Keratinocyte (primary cell): ENCODE data around the gene METTL25B. TPM values are rescaled to one million over a fixed set of nuclear protein-coding genes. Genes with fewer than 3 reads are reported as not detected.

Experiments
- DNase-seq: peaks from one replicate; pipeline ENCODE4 v3.0.0-alpha.2; 2011; ENCODE audit warnings: low read depth, missing footprints, low spot score
- FAIRE-seq: peaks from 2 replicates; lab custom pipeline; 2011; peaks lifted over from hg19 to GRCh38; lab: Jason Lieb, UNC
- H2AFZ ChIP-seq: 2 replicates; pipeline ENCODE4 v1.6.0; 2012; ENCODE audit warnings: low read length, control low read depth, inconsistent platforms; ENCODE audit not compliant: control insufficient read depth
- H3K27ac ChIP-seq: 2 replicates; pipeline ENCODE4 v1.5.1; 2011; ENCODE audit warnings: low read length; ENCODE audit not compliant: control insufficient read depth, insufficient read depth
- H3K27me3 ChIP-seq: 3 replicates; pipeline ENCODE4 v1.6.0; 2011; ENCODE audit warnings: low read length; ENCODE audit not compliant: control insufficient read depth, insufficient read depth; ENCODE audit errors: extremely low read depth
- H3K36me3 ChIP-seq, 2 experiments: 2 replicates in 1 of 2; 3 replicates in 1 of 2; pipeline ENCODE4 v1.5.1; 2011; ENCODE audit warnings: low read length in 2 of 2, mild to moderate bottlenecking in 1 of 2; ENCODE audit not compliant: control insufficient read depth in 2 of 2, insufficient read depth in 2 of 2; ENCODE audit errors: extremely low read depth in 1 of 2
- H3K4me1 ChIP-seq: 3 replicates; pipeline ENCODE4 v1.5.1; 2011; ENCODE audit warnings: low read length; ENCODE audit not compliant: control insufficient read depth, insufficient read depth; ENCODE audit errors: extremely low read depth
- H3K4me2 ChIP-seq: 3 replicates; pipeline ENCODE4 v1.6.0; 2011; ENCODE audit warnings: low read depth, low read length; ENCODE audit not compliant: control insufficient read depth, insufficient read depth; ENCODE audit errors: extremely low read depth
- H3K4me3 ChIP-seq, 3 experiments: fragments of 200-600 bp in 1 of 3; sonication (generic) in 1 of 3; 2 replicates in 2 of 3; 3 replicates in 1 of 3; pipeline ENCODE4 v1.5.1; 2011 to 2016; ENCODE audit warnings: low read length in 3 of 3, mild to moderate bottlenecking in 3 of 3, control low read depth in 2 of 3, inconsistent platforms in 1 of 3, low read depth in 1 of 3, mixed read lengths in 1 of 3, mixed run types in 1 of 3, moderate library complexity in 1 of 3; ENCODE audit not compliant: control insufficient read depth in 2 of 3, insufficient read depth in 2 of 3; ENCODE audit errors: extremely low read depth in 1 of 3
- H3K79me2 ChIP-seq: 2 replicates; pipeline ENCODE4 v1.6.0; 2012; ENCODE audit warnings: low read length; ENCODE audit not compliant: control insufficient read depth, insufficient read depth
- H3K9ac ChIP-seq: 3 replicates; pipeline ENCODE4 v1.6.0; 2011; ENCODE audit warnings: low read length; ENCODE audit not compliant: control insufficient read depth, insufficient read depth; ENCODE audit errors: extremely low read depth
- H3K9me1 ChIP-seq: 3 replicates; pipeline ENCODE4 v1.6.0; 2011; ENCODE audit warnings: low read length; ENCODE audit not compliant: control insufficient read depth, insufficient read depth; ENCODE audit errors: extremely low read depth
- H3K9me3 ChIP-seq: 2 replicates; pipeline ENCODE4 v1.5.1; 2012; ENCODE audit warnings: low read depth, low read length; ENCODE audit not compliant: control insufficient read depth
- H4K20me1 ChIP-seq: 3 replicates; pipeline ENCODE4 v1.6.0; 2011; ENCODE audit warnings: low read length; ENCODE audit not compliant: control insufficient read depth, insufficient read depth; ENCODE audit errors: extremely low read depth
- EZH2 ChIP-seq: IDR thresholded peaks from one replicate; pipeline ENCODE4 v1.6.1; 2012; ENCODE audit warnings: inconsistent platforms, mild to moderate bottlenecking, low read length, moderate library complexity
- dilution Hi-C: fragments of 300-500 bp; cut with MboI; formaldehyde crosslinking; loops from one replicate; pipeline ENCODE4 v1.7.0; 2020; ENCODE audit warnings: low sequenced_read_pairs; ENCODE audit not compliant: extremely low pct_ligation_motif_present
- polyA plus RNA-seq, 5 experiments: library from polyadenylated mRNA; depleted of rRNA in 3 of 5; stranded (reverse) in 3 of 5; stranded (forward) in 1 of 5; unstranded in 1 of 5; fragments of >200 nt; gene quantifications; 1 replicate in 1 of 5; 2 replicates in 3 of 5; 3 replicates in 1 of 5; pipeline versions ENCODE4 v1.2.1 to v1.2.3, GENCODE V29; 2011 to 2012; ENCODE audit warnings: missing spikeins in 2 of 5, low read depth in 1 of 5, low replicate concordance in 1 of 5
- TF ChIP-seq, protein P1 (sequence below), 3 experiments: IDR thresholded peaks in 1 of 3; conservative IDR thresholded peaks in 1 of 3; optimal IDR thresholded peaks in 1 of 3; 2 replicates in 2 of 3; 3 replicates in 1 of 3; pipeline versions ENCODE3 to v1.5.1; 2011; ENCODE audit warnings: low read length in 3 of 3, mild to moderate bottlenecking in 3 of 3, moderate library complexity in 2 of 3, control low read depth in 1 of 3, inconsistent platforms in 1 of 3; ENCODE audit not compliant: insufficient read depth in 2 of 3; ENCODE audit errors: extremely low read depth in 1 of 3

METTL25B gene
- polyA plus RNA-seq, 1 donor (not counting 4 experiments of a cell fraction or from before 2014, with no cell fraction given), result 6.0 TPM

DNA sequence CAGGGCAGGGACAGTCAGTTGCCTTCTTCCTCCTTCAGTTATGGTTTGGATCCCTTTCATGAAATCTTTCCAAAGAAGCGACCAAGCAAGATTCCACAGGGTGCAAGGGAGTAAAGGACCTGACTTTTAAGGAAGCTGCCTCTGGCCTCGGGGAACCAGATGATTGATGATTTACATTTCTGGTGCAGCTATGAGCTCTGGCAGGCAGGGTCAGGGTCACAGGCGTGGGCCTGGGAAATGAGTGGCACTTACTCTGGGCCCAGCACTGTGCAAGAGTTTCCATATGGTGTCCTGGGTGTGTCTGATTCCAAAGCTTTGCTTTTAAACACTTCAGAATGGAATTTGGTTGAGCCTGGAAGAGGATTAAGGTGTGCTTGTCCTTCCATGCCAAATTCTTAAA, 15.6 kb upstream of the METTL25B start:
- Histone ChIP-seq H3K27me3 (peaks cover under 1% of the 10 kb centered on the region), H2AFZ (no peak overlapping the region), H4K20me1 (no peaks in the 10 kb centered on the region), H3K4me1 (peaks cover 20% of the 10 kb centered on the region), H3K9me1 (no peaks in the 10 kb centered on the region), H3K4me2 (no peak overlapping the region), H3K36me3 (no peaks in the 10 kb centered on the region), H3K4me3 (no peak overlapping the region), H3K9me3 (no peaks in the 10 kb centered on the region), H3K79me2 (no peaks in the 10 kb centered on the region), H3K27ac (no peak overlapping the region), H3K9ac (no peak overlapping the region)
- TF ChIP-seq EZH2, result no peak
- TF ChIP-seq, protein P1, sequence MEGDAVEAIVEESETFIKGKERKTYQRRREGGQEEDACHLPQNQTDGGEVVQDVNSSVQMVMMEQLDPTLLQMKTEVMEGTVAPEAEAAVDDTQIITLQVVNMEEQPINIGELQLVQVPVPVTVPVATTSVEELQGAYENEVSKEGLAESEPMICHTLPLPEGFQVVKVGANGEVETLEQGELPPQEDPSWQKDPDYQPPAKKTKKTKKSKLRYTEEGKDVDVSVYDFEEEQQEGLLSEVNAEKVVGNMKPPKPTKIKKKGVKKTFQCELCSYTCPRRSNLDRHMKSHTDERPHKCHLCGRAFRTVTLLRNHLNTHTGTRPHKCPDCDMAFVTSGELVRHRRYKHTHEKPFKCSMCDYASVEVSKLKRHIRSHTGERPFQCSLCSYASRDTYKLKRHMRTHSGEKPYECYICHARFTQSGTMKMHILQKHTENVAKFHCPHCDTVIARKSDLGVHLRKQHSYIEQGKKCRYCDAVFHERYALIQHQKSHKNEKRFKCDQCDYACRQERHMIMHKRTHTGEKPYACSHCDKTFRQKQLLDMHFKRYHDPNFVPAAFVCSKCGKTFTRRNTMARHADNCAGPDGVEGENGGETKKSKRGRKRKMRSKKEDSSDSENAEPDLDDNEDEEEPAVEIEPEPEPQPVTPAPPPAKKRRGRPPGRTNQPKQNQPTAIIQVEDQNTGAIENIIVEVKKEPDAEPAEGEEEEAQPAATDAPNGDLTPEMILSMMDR (optimal IDR thresholded peaks at IDR 0.05 in 1 of 3, IDR thresholded peaks at IDR 0.05 in 1 of 3, conservative IDR thresholded peaks at IDR 0.05 in 1 of 3; ENCODE audit: extremely low read depth in 1 of 3, insufficient read depth in 2 of 3, low read length in 3 of 3), result no peak
- dilution Hi-C loops, result no loop called here
- DNase-seq (no peak), FAIRE-seq (no peak)

DNA sequence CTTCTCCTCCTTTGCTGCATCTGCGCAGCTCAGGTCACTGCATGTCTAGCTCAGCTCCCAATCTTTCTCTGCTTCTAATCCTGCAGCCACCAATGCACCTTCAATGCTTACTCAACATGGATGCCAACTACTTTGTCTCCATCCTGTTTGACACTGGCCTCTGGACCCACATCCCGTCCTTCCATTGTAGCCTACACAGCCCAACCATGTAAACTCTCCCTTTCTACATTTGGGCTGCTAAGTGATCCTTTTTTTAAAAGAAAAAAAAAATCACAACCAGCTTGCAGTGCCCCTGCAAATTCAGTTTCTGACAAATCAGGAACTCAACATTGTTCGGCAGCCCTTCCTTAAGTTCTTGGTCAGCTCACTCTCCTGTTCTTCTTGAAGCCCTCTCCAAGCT, 13.4 kb upstream of the METTL25B start:
- Histone ChIP-seq H3K27ac (no peak overlapping the region), H3K4me3 (no peak overlapping the region), H3K36me3 (peaks cover 0 to 4% of the 10 kb centered on the region in 2 experiments), H3K9ac (no peak overlapping the region), H3K4me1 (peaks cover 13% of the 10 kb centered on the region), H3K9me3 (no peaks in the 10 kb centered on the region), H3K79me2 (no peaks in the 10 kb centered on the region), H3K9me1 (no peaks in the 10 kb centered on the region), H2AFZ (no peak overlapping the region), H3K4me2 (no peak overlapping the region), H4K20me1 (no peaks in the 10 kb centered on the region), H3K27me3 (no peaks in the 10 kb centered on the region)
- FAIRE-seq (no peak), DNase-seq (no peak)
- TF ChIP-seq, protein P1 (optimal IDR thresholded peaks at IDR 0.05 in 1 of 3, IDR thresholded peaks at IDR 0.05 in 1 of 3, conservative IDR thresholded peaks at IDR 0.05 in 1 of 3; ENCODE audit: extremely low read depth in 1 of 3, insufficient read depth in 2 of 3, low read length in 3 of 3), result no peak
- no peak for TF ChIP-seq EZH2
- dilution Hi-C loops, result no loop called here
